ENCODE measurements around the gene C4orf50. TPM values are rescaled to one million over a fixed set of nuclear protein-coding genes. Genes with fewer than 3 reads are reported as not detected.

The C4orf50 gene
- total RNA-seq, 1 experiment from 2014 or later = 0.17 TPM

- H4K8ac ChIP-seq (replicated peaks; ENCODE audit: insufficient read length, low read depth, low read length) = no peak overlapping the region
- H2BK120ac ChIP-seq (ENCODE audit: low read depth, low read length, poor library complexity, severe bottlenecking) = no peak overlapping the region
- no peak overlapping the region for H3K4ac ChIP-seq (ENCODE audit: low read depth, low read length)
- no peak overlapping the region for H2AK5ac ChIP-seq (ENCODE audit: insufficient read length, low read length)
- Mint-ChIP-seq H3K27me3 (ENCODE audit: low read depth) (peaks cover 11% of the 10 kb centered on the region), H3K27ac (no peak overlapping the region), H3K4me3 (no peak overlapping the region), H3K9me3 (no peaks in the 10 kb centered on the region), H3K4me1 (peaks cover 0 to 2% of the 10 kb centered on the region in 2 experiments; a peak in 1 of 4 replicates), H3K36me3 (ENCODE audit: insufficient read depth in 1 of 3, low read depth in 3 of 3) (no peaks in the 10 kb centered on the region)
- no peak for TF ChIP-seq CTCF (conservative IDR thresholded peaks at IDR 0.05)
- no peak overlapping the region for H3T11ph ChIP-seq (ENCODE audit: low read length)
- H3K23ac ChIP-seq (ENCODE audit: insufficient read length, low read depth, low read length) = no peak overlapping the region
- H3K14ac ChIP-seq (ENCODE audit: insufficient read depth, low read length) = no peak overlapping the region
- no peaks in the 10 kb centered on the region for H3K9me3 ChIP-seq (ENCODE audit: control insufficient read depth, low read depth, low read length)
- no peak overlapping the region for H2BK5ac ChIP-seq (ENCODE audit: insufficient read length, low read length)
- no peak overlapping the region for H3K9ac ChIP-seq (ENCODE audit: extremely low read depth, insufficient read length, low read length)
- DNase-seq = peak; percentile 19
- no peaks in the 10 kb centered on the region for H3K23me2 ChIP-seq (ENCODE audit: insufficient read length, low read depth, low read length, poor library complexity, severe bottlenecking)
- no peak overlapping the region for H4K91ac ChIP-seq (ENCODE audit: insufficient read length, low read depth, low read length)
- H3K56ac ChIP-seq (ENCODE audit: insufficient read length, low read depth, low read length) = no peak overlapping the region
- WGBS (ENCODE audit: extremely low coverage, insufficient read length, low lambda C conversion rate) = no CpG with 5 or more reads among the region's 9 CpGs
- no peak overlapping the region for H4K5ac ChIP-seq (ENCODE audit: insufficient read length, low read depth, low read length)
- no peaks in the 10 kb centered on the region for H3K4me1 ChIP-seq (ENCODE audit: insufficient read depth, low read length)
- no peak overlapping the region for H3K4me2 ChIP-seq (ENCODE audit: insufficient read depth, insufficient read length, low read length)
- H2BK15ac ChIP-seq (ENCODE audit: low read depth, low read length) = no peak overlapping the region
- no peak overlapping the region for H2AFZ ChIP-seq (ENCODE audit: low read length)
- H3K79me2 ChIP-seq (ENCODE audit: insufficient read depth, low read length) = no peaks in the 10 kb centered on the region
- H3K79me1 ChIP-seq (ENCODE audit: insufficient read depth, low read depth, low read length, poor library complexity, severe bottlenecking) = no peaks in the 10 kb centered on the region
- no peak overlapping the region for H2BK20ac ChIP-seq (ENCODE audit: low read depth, low read length, poor library complexity, severe bottlenecking)
- H2BK12ac ChIP-seq (ENCODE audit: insufficient read length, low read depth, low read length) = no peak overlapping the region
- no peaks in the 10 kb centered on the region for H3K27me3 ChIP-seq (ENCODE audit: insufficient read depth, low read length)
- no peak overlapping the region for H3K18ac ChIP-seq (ENCODE audit: insufficient read length, low read depth, low read length)
- no peak overlapping the region for H3K27ac ChIP-seq (ENCODE audit: insufficient read length, low read depth, low read length)
- no peaks in the 10 kb centered on the region for H4K20me1 ChIP-seq (ENCODE audit: control insufficient read depth, insufficient read depth, insufficient read length)
Measured at GRCh38 chr4:5976921-5977320, 41.3 kb downstream of the C4orf50 start.

Data from H9 (cell line).